ENCODE results near the gene NPFF. TPM values are rescaled to one million over a fixed set of nuclear protein-coding genes. Genes with fewer than 3 reads are reported as not detected.

The NPFF gene
- total and polyA plus RNA-seq, 2 of the 13 experiments (the other 11 are each of a cell fraction or from before 2014, with no cell fraction given), result not detected

DNA sequence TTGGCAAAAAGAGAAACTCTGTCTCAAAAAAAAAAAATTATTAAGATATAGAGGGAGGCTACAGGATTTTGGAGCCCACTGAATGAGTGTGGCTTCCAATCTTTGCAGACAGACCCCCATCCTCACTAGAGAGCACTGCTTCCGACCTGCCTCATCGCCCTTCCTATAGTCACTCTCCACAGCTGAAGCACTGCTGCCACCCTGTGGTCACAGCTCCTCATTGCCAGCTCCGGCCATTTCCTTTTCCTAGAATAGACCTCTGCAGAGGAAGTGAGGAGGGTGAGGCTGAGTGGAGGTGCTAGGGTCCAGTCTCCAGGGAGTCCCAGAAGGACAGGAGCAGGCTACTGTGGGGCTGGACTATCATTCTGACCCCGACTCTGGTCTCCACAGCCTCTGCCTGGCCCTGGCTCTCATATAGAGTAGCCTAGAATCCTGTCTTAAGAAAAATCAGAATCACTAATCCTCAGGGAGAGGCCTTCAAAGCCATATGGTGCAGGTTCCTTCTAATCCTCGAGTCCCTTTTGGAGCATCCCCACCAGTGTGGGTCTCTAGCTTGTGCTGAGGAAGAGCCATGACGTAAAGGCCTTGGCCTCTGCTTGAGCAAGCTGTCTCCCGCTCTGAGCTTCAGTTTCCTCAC, 1.4 kb upstream of the NPFF start (continued):
- no peak for TF ChIP-seq ARID2 (CRISPR knock-in tag; IDR thresholded peaks at IDR 0.05; ENCODE audit: borderline replicate concordance)
- TF ChIP-seq MXI1 (IDR thresholded peaks at IDR 0.05; ENCODE audit: borderline replicate concordance, low read depth, low read length), result 0 out of 3 replicates have a peak, but pooled peaks have one; percentile 22
- TF ChIP-seq, protein P1, sequence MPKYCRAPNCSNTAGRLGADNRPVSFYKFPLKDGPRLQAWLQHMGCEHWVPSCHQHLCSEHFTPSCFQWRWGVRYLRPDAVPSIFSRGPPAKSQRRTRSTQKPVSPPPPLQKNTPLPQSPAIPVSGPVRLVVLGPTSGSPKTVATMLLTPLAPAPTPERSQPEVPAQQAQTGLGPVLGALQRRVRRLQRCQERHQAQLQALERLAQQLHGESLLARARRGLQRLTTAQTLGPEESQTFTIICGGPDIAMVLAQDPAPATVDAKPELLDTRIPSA (CRISPR knock-in tag; IDR thresholded peaks at IDR 0.05; ENCODE audit: borderline replicate concordance), result no peak
- 0 out of 2 replicates have a peak, but pooled peaks have one; percentile 24 for TF ChIP-seq REPIN1 (CRISPR knock-in tag; IDR thresholded peaks at IDR 0.05; ENCODE audit: borderline replicate concordance, low read depth)
- TF ChIP-seq, protein P2, sequence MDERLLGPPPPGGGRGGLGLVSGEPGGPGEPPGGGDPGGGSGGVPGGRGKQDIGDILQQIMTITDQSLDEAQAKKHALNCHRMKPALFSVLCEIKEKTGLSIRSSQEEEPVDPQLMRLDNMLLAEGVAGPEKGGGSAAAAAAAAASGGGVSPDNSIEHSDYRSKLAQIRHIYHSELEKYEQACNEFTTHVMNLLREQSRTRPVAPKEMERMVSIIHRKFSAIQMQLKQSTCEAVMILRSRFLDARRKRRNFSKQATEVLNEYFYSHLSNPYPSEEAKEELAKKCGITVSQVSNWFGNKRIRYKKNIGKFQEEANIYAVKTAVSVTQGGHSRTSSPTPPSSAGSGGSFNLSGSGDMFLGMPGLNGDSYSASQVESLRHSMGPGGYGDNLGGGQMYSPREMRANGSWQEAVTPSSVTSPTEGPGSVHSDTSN (CRISPR knock-in tag; IDR thresholded peaks at IDR 0.05), result no peak
- peak; percentile 86 for TF ChIP-seq RAD21 (CRISPR knock-in tag; IDR thresholded peaks at IDR 0.05)
- TF ChIP-seq SRSF1 (optimal IDR thresholded peaks at IDR 0.05; ENCODE audit: low read depth, low read length), result no peak
- no peak for TF ChIP-seq ZNF629 (CRISPR knock-in tag; conservative IDR thresholded peaks at IDR 0.05)
- TF ChIP-seq, protein P3, sequence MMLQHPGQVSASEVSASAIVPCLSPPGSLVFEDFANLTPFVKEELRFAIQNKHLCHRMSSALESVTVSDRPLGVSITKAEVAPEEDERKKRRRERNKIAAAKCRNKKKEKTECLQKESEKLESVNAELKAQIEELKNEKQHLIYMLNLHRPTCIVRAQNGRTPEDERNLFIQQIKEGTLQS (CRISPR knock-in tag; IDR thresholded peaks at IDR 0.05), result no peak
- 0 out of 2 replicates have a peak, but pooled peaks have one; percentile 25 for TF ChIP-seq PHF20 (CRISPR knock-in tag; IDR thresholded peaks at IDR 0.05)
- peak; percentile 95 for TF ChIP-seq STAG1 (CRISPR knock-in tag; IDR thresholded peaks at IDR 0.05)
- TF ChIP-seq ZSCAN12 (CRISPR knock-in tag; IDR thresholded peaks at IDR 0.05), result no peak
- TF ChIP-seq, protein P4, sequence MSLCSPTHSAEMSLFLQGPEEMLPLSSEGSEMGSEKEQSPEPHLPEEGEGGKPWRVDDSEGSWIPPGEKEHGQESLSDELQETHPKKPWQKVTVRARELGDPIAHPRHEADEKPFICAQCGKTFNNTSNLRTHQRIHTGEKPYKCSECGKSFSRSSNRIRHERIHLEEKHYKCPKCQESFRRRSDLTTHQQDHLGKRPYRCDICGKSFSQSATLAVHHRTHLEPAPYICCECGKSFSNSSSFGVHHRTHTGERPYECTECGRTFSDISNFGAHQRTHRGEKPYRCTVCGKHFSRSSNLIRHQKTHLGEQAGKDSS (CRISPR knock-in tag; IDR thresholded peaks at IDR 0.05; ENCODE audit: borderline replicate concordance, low read depth), result peak; percentile 52; the same call in 1 of the 2 replicates
- 0 out of 2 replicates have a peak, but pooled peaks have one; percentile 21 for TF ChIP-seq TARDBP (CRISPR knock-in tag; IDR thresholded peaks at IDR 0.05)
- TF ChIP-seq ZFP37 (CRISPR knock-in tag; IDR thresholded peaks at IDR 0.05; ENCODE audit: borderline replicate concordance), result no peak
- 0 out of 2 replicates have a peak, but pooled peaks have one; percentile 21 for TF ChIP-seq KDM4B (CRISPR knock-in tag; IDR thresholded peaks at IDR 0.05)
- TF ChIP-seq, protein P5, sequence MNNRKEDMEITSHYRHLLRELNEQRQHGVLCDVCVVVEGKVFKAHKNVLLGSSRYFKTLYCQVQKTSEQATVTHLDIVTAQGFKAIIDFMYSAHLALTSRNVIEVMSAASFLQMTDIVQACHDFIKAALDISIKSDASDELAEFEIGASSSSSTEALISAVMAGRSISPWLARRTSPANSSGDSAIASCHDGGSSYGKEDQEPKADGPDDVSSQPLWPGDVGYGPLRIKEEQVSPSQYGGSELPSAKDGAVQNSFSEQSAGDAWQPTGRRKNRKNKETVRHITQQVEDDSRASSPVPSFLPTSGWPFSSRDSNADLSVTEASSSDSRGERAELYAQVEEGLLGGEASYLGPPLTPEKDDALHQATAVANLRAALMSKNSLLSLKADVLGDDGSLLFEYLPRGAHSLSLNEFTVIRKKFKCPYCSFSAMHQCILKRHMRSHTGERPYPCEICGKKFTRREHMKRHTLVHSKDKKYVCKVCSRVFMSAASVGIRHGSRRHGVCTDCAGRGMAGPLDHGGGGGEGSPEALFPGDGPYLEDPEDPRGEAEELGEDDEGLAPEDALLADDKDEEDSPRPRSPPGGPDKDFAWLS (CRISPR knock-in tag; IDR thresholded peaks at IDR 0.05; ENCODE audit: borderline replicate concordance), result no peak
- no peak for TF ChIP-seq ZNF326 (CRISPR knock-in tag; IDR thresholded peaks at IDR 0.05; ENCODE audit: borderline replicate concordance)
- TF ChIP-seq, protein P6, sequence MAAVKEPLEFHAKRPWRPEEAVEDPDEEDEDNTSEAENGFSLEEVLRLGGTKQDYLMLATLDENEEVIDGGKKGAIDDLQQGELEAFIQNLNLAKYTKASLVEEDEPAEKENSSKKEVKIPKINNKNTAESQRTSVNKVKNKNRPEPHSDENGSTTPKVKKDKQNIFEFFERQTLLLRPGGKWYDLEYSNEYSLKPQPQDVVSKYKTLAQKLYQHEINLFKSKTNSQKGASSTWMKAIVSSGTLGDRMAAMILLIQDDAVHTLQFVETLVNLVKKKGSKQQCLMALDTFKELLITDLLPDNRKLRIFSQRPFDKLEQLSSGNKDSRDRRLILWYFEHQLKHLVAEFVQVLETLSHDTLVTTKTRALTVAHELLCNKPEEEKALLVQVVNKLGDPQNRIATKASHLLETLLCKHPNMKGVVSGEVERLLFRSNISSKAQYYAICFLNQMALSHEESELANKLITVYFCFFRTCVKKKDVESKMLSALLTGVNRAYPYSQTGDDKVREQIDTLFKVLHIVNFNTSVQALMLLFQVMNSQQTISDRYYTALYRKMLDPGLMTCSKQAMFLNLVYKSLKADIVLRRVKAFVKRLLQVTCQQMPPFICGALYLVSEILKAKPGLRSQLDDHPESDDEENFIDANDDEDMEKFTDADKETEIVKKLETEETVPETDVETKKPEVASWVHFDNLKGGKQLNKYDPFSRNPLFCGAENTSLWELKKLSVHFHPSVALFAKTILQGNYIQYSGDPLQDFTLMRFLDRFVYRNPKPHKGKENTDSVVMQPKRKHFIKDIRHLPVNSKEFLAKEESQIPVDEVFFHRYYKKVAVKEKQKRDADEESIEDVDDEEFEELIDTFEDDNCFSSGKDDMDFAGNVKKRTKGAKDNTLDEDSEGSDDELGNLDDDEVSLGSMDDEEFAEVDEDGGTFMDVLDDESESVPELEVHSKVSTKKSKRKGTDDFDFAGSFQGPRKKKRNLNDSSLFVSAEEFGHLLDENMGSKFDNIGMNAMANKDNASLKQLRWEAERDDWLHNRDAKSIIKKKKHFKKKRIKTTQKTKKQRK (IDR thresholded peaks at IDR 0.05; ENCODE audit: low read length), result no peak
- no peak for TF ChIP-seq ZNF552 (CRISPR knock-in tag; IDR thresholded peaks at IDR 0.05; ENCODE audit: borderline replicate concordance)
- TF ChIP-seq ZNF556 (CRISPR knock-in tag; IDR thresholded peaks at IDR 0.05; ENCODE audit: borderline replicate concordance), result no peak
- TF ChIP-seq MZF1 (CRISPR knock-in tag; IDR thresholded peaks at IDR 0.05; ENCODE audit: borderline replicate concordance), result no peak
